SW480 (cell line): ENCODE measurements around the gene SCLY.

Source experiments
- DNase-seq: peaks from one replicate; pipeline ENCODE4 v3.0.0-alpha.2; 2016; ENCODE audit warnings: low spot score

Gene SCLY

GRCh38 chr2:238075397-238075796 lies 14.6 kb downstream of the SCLY start:
- DNase-seq: no peak

GRCh38 chr2:238077292-238077691 lies 16.5 kb downstream of the SCLY start:
- DNase-seq: no peak

- no peak for DNase-seq
Observed at GRCh38 chr2:238079874-238080327, 19.1 kb downstream of the SCLY start.

- DNase-seq: no peak
Observed at GRCh38 chr2:238080518-238080917, 19.7 kb downstream of the SCLY start.

GRCh38 chr2:238081150-238081549 lies 20.3 kb downstream of the SCLY start:
- DNase-seq: no peak

- DNase-seq: no peak
Observed at GRCh38 chr2:238081561-238081960, 20.8 kb downstream of the SCLY start.

GRCh38 chr2:238082151-238082550 lies 21.4 kb downstream of the SCLY start:
- DNase-seq: no peak

- DNase-seq: no peak
Observed at GRCh38 chr2:238082827-238083226, 22.0 kb downstream of the SCLY start.

- DNase-seq: no peak
Observed at GRCh38 chr2:238083919-238084318, 23.1 kb downstream of the SCLY start.

GRCh38 chr2:238084761-238085160 lies 24.0 kb downstream of the SCLY start:
- DNase-seq: no peak

- no peak for DNase-seq
Observed at GRCh38 chr2:238085899-238086298, 25.1 kb downstream of the SCLY start.

- no peak for DNase-seq
Observed at GRCh38 chr2:238087211-238087610, 26.4 kb downstream of the SCLY start.

- no peak for DNase-seq
Observed at GRCh38 chr2:238090887-238091286, 30.1 kb downstream of the SCLY start.

- no peak for DNase-seq
Observed at GRCh38 chr2:238091436-238092060, 30.7 kb downstream of the SCLY start.

- DNase-seq: no peak
Observed at GRCh38 chr2:238092486-238093035, 31.8 kb downstream of the SCLY start.

- DNase-seq: no peak
Observed at GRCh38 chr2:238093181-238094140, 32.7 kb downstream of the SCLY start.

- DNase-seq: no peak
Observed at GRCh38 chr2:238094438-238095022, 33.7 kb downstream of the SCLY start.

GRCh38 chr2:238095143-238095542 lies 34.3 kb downstream of the SCLY start:
- no peak for DNase-seq

- no peak for DNase-seq
Observed at GRCh38 chr2:238096311-238097011, 35.7 kb downstream of the SCLY start.

GRCh38 chr2:238097201-238097987 lies 36.6 kb downstream of the SCLY start:
- no peak for DNase-seq
